Natural killer cell (primary cell): ENCODE data around the gene GRIN1. TPM values are rescaled to one million over a fixed set of nuclear protein-coding genes. Genes with fewer than 3 reads are reported as not detected.
"Not testable (repeated sequence)": the region's sequence is repeated elsewhere in the genome, so short reads cannot be mapped to it uniquely, and the experiment has no call there.

ENCODE experiments used
- ATAC-seq, 3 donors: fragments of 150-1000 bp in 2 of 3; fragments of 200-7000 bp in 1 of 3; cut with Tn5 transposase; 1 replicate in 1 of 3; 2 replicates in 2 of 3; pipeline ENCODE4 v1.10.0; 2021; ENCODE audit warnings: mild to moderate bottlenecking in 2 of 3, moderate library complexity in 2 of 3
- DNase-seq, 2 donors: peaks; one replicate each; pipeline versions ENCODE4 v3.0.0 to v3.0.0-alpha.2; 2013 to 2021; ENCODE audit warnings: mixed read lengths in 1 of 2
- H3K27ac ChIP-seq: one replicate; pipeline ENCODE4 v1.5.1; 2013; ENCODE audit warnings: mild to moderate bottlenecking, low read length
- H3K27me3 ChIP-seq: one replicate; pipeline ENCODE4 v1.6.1; 2013; ENCODE audit warnings: low read length; ENCODE audit not compliant: control insufficient read depth, insufficient read depth
- H3K36me3 ChIP-seq: one replicate; pipeline ENCODE4 v1.6.1; 2013; ENCODE audit warnings: low read length; ENCODE audit not compliant: control insufficient read depth, insufficient read depth
- H3K4me1 ChIP-seq: one replicate; pipeline ENCODE4 v1.6.1; 2013; ENCODE audit warnings: low read length; ENCODE audit not compliant: control insufficient read depth, insufficient read depth
- H3K4me3 ChIP-seq: one replicate; pipeline ENCODE4 v1.5.1; 2013; ENCODE audit warnings: low read length
- H3K9me3 ChIP-seq: one replicate; pipeline ENCODE4 v1.6.1; 2013; ENCODE audit warnings: low read length; ENCODE audit not compliant: control insufficient read depth, insufficient read depth
- H3K27ac Mint-ChIP-seq, 2 donors: one replicate each; pipeline ENCODE4 v1.8.0; 2022; ENCODE audit warnings: mild to moderate bottlenecking in 2 of 2, mixed read lengths in 2 of 2, moderate library complexity in 1 of 2
- H3K27me3 Mint-ChIP-seq, 2 donors: one replicate each; pipeline ENCODE4 v1.8.0; 2022; ENCODE audit warnings: low read depth in 2 of 2, mixed read lengths in 2 of 2
- H3K36me3 Mint-ChIP-seq: one replicate; pipeline ENCODE4 v1.8.0; 2022; ENCODE audit warnings: mixed read lengths
- H3K4me1 Mint-ChIP-seq, 2 donors: one replicate each; pipeline ENCODE4 v1.8.0; 2022; ENCODE audit warnings: mixed read lengths in 2 of 2
- H3K4me3 Mint-ChIP-seq: one replicate; pipeline ENCODE4 v1.8.0; 2022; ENCODE audit warnings: mild to moderate bottlenecking, moderate library complexity, mixed read lengths
- H3K9me3 Mint-ChIP-seq, 2 donors: one replicate each; pipeline ENCODE4 v1.8.0; 2022; ENCODE audit warnings: mixed read lengths in 2 of 2
- CTCF ChIP-seq: fragments of 200-600 bp; IDR thresholded peaks from one replicate; pipeline ENCODE4 v1.8.0; 2022; ENCODE audit warnings: antibody characterized with exemption
- whole genome bisulfite sequencing: methylation state at CpG from one replicate; pipeline ENCODE4 v1.1.7; 2013; ENCODE audit warnings: missing lambda C conversion rate; ENCODE audit not compliant: insufficient coverage; 5-methylcytosine and 5-hydroxymethylcytosine counted together
- intact Hi-C: fragments of 100-400 bp; cut with micrococcal nuclease; formaldehyde crosslinking; loops from one replicate; pipeline ENCODE4 v1.14.2; 2022
- total RNA-seq, 4 donors: library from RNA; stranded (reverse); fragments of 120-200 nt in 1 of 4; gene quantifications; one replicate each; pipeline versions ENCODE4 v1.2.3 to v1.2.4, GENCODE V29; 2013 to 2022

Gene GRIN1
- total RNA-seq, 3 donors from 2014 or later (not counting 1 experiment from before 2014, with no cell fraction given): not detected

GRCh38 chr9:137129456-137130175, 9.3 kb upstream of the GRIN1 start:
- peaks cover 22 to 24% of the 10 kb centered on the region in 2 donors for H3K4me1 Mint-ChIP-seq
- Histone ChIP-seq H3K36me3 (no peaks in the 10 kb centered on the region), H3K4me1 (peaks cover 35% of the 10 kb centered on the region), H3K27me3 (no peaks in the 10 kb centered on the region), H3K27ac (peak overlapping the region; percentile 63), H3K9me3 (peaks cover 3% of the 10 kb centered on the region), H3K4me3 (peak overlapping the region; percentile 62)
- ATAC-seq (peak; percentile 96 to 99 (median 97)), DNase-seq (peak; percentile 80 to 96)
- H3K36me3 Mint-ChIP-seq: no peaks in the 10 kb centered on the region
- peaks cover 6 to 7% of the 10 kb centered on the region in 2 donors for H3K27me3 Mint-ChIP-seq
- WGBS: under 1% methylated on average over 86 of the region's 86 CpGs
- peak overlapping the region; percentile 79 for H3K4me3 Mint-ChIP-seq
- no peaks in the 10 kb centered on the region for H3K9me3 Mint-ChIP-seq
- no peak for TF ChIP-seq CTCF
- H3K27ac Mint-ChIP-seq: peak overlapping the region in 1 of 2 donors; percentile 96
- intact Hi-C loops: loop anchor here (5.0 kb wide), 1 partner anchor 93 kb away; the partner anchor contains the start of gene RNF208

- Histone ChIP-seq H3K27ac (no peak overlapping the region), H3K9me3 (peaks cover 3% of the 10 kb centered on the region), H3K4me3 (peak overlapping the region; percentile 62), H3K36me3 (no peaks in the 10 kb centered on the region), H3K27me3 (no peaks in the 10 kb centered on the region), H3K4me1 (peaks cover 35% of the 10 kb centered on the region)
- intact Hi-C loops: no loop called here
- Mint-ChIP-seq H3K9me3 (no peaks in the 10 kb centered on the region), H3K4me1 (peaks cover 22 to 24% of the 10 kb centered on the region in 2 donors), H3K27me3 (peaks cover 6 to 7% of the 10 kb centered on the region in 2 donors), H3K4me3 (peak overlapping the region; percentile 86), H3K36me3 (no peaks in the 10 kb centered on the region), H3K27ac (peak overlapping the region; percentile 36 to 70)
- no peak for TF ChIP-seq CTCF
- ATAC-seq (no peak), DNase-seq (no peak)
- 9% methylated on average over 58 of the region's 58 CpGs for WGBS
These were observed 8.7 kb upstream of the GRIN1 start for GRCh38 chr9:137130176-137130755.

GRCh38 chr9:137134191-137134590, 4.8 kb upstream of the GRIN1 start:
- H3K36me3 Mint-ChIP-seq: no peaks in the 10 kb centered on the region
- H3K4me1 Mint-ChIP-seq: peaks cover 0 to 6% of the 10 kb centered on the region in 2 donors
- H3K27me3 Mint-ChIP-seq: peaks cover 14 to 18% of the 10 kb centered on the region in 2 donors
- no peak overlapping the region for H3K27ac Mint-ChIP-seq
- Histone ChIP-seq H3K9me3 (peaks cover 3% of the 10 kb centered on the region), H3K4me3 (no peak overlapping the region), H3K36me3 (no peaks in the 10 kb centered on the region), H3K4me1 (peaks cover 10% of the 10 kb centered on the region), H3K27ac (no peak overlapping the region), H3K27me3 (peaks cover 18% of the 10 kb centered on the region)
- H3K4me3 Mint-ChIP-seq: no peak overlapping the region
- H3K9me3 Mint-ChIP-seq: no peaks in the 10 kb centered on the region
- intact Hi-C loops: no loop called here
- ATAC-seq (no peak), DNase-seq (no peak)
- no peak for TF ChIP-seq CTCF
- 81% methylated on average over 4 of the region's 4 CpGs for WGBS

GRCh38 chr9:137135154-137135553, 3.8 kb upstream of the GRIN1 start:
- H3K4me3 Mint-ChIP-seq, DNase-seq, H3K4me1 Mint-ChIP-seq, H3K36me3 Mint-ChIP-seq, H3K9me3 ChIP-seq, H3K36me3 ChIP-seq, H3K27ac ChIP-seq, H3K4me1 ChIP-seq, ATAC-seq, H3K4me3 ChIP-seq, intact Hi-C loops, H3K9me3 Mint-ChIP-seq, H3K27ac Mint-ChIP-seq: not testable (repeated sequence)
- peaks cover 25% of the 10 kb centered on the region for H3K27me3 ChIP-seq
- 82% methylated on average over 8 of the region's 9 CpGs for WGBS
- H3K27me3 Mint-ChIP-seq: peaks cover 16 to 24% of the 10 kb centered on the region in 2 donors
